AG20443 (cell line): ENCODE data around the gene PRDM2.

Experiments
- DNase-seq: peaks from one replicate; pipeline ENCODE4 v3.0.0; 2012; ENCODE audit warnings: low spot score, mixed read lengths

Gene PRDM2

DNA sequence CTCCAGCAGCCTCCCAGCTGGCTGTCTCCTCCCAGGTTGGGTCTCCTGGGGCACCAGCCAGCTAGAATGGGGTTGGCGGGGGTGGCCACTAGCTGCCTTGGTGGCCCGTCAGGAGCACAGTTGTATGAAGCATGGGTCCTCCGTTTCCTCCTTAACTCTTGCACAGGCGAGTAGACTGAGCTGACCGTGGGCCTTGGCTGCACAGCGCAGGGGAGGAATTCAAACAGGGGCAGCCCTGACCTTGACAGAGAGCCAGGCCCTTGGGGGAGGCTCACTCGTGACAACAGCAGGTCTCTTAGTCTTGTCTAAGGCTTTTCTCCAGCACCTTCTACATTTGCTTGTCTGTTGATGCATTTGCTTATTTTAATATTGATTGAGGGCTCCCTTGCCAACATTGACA, 114.1 kb downstream of the PRDM2 start:
- no peak for DNase-seq

DNA sequence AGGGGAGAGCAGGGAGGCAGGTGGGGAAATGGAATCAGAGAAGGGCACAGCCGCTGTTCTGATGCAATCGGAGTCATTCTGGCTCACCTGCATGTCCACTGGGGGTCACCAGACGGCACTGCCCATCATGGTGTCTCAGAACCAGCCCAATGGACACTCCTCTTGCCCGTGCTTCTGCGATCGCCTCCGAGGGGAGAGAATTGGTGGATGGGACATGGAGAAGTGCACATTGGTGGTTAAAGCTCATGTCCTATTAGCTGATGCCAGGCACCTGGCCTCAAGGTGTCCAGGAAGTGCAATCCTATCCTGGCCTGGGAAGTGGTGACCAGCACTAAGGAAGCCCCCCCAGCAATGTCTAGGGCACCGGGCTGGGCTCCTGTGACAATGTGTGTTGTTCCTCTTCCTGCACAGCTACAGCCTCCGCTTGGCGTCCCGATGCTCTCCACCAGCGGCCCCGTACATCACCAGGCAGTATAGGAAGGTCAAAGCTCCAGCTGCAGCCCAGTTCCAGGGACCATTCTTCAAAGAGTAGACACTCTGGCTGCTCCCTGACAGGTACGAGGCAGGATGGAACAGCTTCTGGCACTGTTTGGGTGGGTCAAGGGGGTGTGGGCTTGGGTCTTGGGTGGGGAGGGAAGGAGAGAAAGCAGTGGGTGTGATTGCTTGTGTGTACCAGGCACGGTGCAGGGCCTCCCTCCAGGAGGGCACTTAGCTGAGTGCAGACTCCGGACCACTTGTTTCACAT, 116.2 kb downstream of the PRDM2 start:
- no peak for DNase-seq

GRCh38 chr1:13817906-13818305, 117.9 kb downstream of the PRDM2 start:
- no peak for DNase-seq

- no peak for DNase-seq
Measured at GRCh38 chr1:13818926-13819325, 118.9 kb downstream of the PRDM2 start.

DNA sequence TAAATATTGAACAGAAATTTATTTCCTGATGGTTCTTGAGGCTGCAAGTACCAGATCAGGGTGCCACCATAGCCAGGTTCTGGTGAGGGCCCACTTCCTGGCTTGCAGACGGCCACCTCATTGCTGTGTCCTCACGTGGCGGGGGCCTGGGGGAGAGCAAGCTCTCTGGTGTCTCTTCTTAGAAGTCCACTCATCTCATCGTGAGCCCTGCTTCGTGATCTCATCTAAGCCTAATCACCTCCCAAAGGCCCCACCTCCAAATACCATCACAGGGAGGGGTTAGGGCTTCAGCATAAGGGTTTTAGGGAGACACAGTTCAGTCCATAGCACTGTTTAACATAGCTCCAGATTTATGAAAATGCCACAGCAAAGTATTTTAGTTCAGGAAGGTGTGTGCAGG, 119.7 kb downstream of the PRDM2 start:
- DNase-seq = no peak

DNA sequence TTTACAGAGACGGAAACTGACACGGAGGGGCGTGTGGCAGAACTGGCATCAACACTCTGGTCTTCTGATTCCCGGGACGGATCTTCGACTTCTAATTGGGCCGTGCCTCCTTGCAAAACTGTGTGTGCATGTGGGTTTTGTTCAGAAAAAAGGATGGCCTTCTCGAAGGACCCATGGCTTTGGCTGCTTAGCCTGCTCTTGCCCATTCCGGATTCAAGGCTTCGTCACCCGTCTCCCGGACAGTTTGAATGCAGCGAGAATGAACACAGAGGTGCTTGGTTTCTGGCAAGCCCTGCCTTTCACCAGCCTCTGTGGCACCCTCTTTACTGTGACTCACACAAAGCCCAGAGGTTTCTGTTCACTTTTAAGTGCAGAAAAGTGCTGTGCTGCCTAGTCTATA, 120.1 kb downstream of the PRDM2 start:
- DNase-seq = no peak

DNA sequence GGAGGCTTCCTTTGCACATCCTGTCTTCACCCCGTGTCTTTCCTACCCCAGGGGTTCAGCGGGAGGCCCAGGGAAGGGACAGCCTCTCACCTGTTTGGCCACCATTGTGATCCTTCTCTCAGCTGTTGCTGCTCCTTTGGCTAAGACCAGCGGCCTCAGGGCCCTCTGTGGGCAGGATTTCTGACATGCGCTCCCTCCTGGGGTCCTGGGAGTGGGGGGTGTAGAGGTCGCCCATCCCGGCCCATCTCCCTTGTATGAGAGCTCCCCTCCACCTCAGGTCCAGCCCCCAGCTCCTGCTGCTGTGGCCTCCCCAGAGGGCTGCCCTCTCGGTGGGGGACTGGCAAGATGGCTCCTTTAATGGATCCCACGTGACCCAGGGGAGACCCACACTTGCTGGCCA, 120.5 kb downstream of the PRDM2 start:
- no peak for DNase-seq

DNA sequence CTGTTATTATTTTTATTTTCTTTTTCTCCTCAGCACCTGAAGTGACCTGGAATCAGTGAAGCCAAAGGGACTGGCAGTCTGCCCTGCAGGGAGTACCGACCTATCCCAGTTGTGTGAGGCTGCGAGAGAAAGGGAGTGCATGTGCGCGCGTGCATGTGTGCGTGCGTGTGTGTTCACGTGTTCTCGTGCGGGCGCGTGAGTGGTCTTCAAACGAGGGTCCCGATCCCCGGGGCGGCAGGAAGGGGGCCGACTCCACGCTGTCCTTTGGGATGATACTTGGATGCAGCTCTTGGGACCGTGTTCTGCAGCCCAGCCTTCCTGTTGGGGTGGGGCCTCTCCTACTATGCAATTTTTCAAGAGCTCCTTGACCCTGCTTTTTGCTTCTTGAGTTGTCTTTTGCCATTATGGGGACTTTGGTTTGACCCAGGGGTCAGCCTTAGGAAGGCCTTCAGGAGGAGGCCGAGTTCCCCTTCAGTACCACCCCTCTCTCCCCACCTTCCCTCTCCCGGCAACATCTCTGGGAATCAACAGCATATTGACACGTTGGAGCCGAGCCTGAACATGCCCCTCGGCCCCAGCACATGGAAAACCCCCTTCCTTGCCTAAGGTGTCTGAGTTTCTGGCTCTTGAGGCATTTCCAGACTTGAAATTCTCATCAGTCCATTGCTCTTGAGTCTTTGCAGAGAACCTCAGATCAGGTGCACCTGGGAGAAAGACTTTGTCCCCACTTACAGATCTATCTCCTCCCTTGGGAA, 123.3 kb downstream of the PRDM2 start:
- DNase-seq = no peak

DNA sequence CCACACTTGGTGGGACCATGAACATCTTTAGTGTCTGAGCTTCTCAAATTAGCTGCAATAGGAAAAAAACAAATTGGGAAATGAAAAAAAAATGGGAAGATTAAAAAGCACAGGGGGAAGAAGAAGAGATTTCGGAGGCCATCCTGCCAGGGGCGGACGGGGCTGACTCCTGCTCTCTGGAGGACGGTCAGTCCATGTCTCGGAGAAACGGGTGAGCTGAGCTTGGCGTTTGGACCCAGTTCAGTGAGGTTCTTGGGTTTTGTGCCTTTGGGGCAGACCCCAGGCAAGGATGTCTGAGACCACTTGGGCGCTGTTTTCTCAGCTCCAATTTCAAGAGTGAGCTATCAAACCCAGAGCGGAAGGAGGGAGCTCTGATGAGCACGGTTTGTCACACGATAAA, 123.9 kb downstream of the PRDM2 start:
- DNase-seq = no peak

- no peak for DNase-seq
Measured at GRCh38 chr1:13824626-13825025, 124.6 kb downstream of the PRDM2 start.

DNA sequence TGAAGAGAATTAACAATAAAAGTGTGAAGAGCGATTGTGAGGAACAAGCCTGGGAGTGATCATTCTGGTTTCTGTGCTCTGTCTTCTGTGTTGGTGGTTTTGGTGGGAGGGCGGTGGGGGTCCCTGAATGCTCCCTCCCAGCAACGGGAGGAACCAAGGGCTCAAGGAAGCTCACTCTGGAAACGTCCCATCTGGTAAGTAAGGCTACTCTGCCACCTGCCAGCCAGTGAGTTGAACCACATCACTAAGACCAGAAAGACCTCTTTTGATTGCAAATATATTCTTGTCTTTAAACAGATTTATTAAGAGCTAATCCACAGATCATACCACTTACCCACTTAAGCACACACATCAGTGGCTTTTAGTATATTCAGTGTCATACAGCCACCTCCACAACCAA, 125.0 kb downstream of the PRDM2 start:
- DNase-seq = no peak

DNA sequence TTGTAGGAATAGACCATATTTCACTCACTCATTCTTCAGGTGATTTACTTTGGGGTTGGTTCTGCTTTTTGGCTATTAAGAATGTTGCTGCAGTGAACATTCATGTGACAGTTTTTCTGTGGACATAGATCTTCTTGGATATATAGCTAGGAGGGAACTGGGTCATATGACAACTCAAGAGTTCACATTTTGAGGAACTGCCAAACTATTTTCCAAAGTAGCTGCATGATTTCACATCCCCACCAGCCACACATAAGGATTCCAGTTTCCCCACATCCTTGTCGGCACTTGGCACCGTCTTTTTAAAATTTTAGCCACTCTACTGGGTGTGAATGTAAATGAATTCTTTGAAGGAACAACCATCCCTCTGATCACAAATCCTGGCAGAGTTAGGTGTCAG, 126.0 kb downstream of the PRDM2 start:
- no peak for DNase-seq

- DNase-seq = no peak
Measured at GRCh38 chr1:13826591-13826990, 126.6 kb downstream of the PRDM2 start.

GRCh38 chr1:13828454-13829151, 128.6 kb downstream of the PRDM2 start:
- peak; percentile 39 for DNase-seq

DNA sequence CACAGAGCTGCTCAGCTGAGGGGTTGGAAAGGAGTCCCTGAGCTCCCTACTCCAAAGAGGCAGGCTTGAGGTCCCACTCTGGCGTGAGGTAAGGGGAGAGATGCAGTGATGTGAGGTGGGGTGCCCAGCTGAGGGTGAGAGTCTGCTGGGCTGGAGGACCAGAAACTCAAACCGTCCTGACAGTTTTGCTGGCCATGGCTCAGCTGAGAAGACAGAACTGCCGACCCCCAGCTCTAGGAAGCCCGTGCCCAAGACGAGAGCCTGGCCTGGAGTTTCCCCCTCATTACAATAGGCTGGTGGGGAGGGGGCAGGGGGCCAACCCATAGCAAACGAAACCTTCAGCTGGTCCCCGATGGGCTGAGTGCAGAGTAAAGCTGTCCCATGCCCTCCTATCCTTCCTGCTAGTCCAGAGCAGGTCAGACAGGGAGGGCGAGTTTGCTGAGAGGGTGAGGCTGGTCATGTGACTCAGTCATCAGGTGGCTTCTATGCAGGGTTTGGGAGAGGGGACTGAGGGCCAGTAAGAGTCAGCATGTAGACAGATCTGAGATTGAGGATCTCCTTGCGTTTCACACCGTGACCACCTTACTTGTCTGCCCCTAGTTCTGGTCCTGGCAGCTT, 129.3 kb downstream of the PRDM2 start:
- peak; percentile 7 for DNase-seq

DNA sequence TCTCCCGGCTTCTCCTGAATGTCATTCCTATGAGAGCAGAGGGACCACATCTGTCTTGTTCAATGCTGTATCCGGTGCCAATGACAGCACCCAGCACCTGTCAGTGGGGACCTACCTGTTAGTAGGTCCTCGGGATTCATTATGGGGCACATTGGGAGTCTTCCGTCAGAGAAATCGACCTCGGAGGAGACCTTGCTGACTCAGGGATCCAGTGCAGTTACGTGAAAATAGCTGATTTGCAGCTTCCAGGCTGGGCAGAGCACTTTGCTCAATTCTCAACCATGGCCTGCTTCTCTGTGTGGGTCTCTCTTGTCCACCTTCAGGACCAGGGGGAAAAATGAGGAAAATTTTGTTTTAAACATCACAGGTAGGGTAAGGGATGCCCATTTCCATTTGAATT, 130.2 kb downstream of the PRDM2 start:
- peak; percentile 2 for DNase-seq

GRCh38 chr1:13830616-13831280, 130.8 kb downstream of the PRDM2 start:
- peak; percentile 11 for DNase-seq

- DNase-seq = no peak
Measured at GRCh38 chr1:13832100-13832499, 132.1 kb downstream of the PRDM2 start.

- no peak for DNase-seq
Measured at GRCh38 chr1:13832536-13832935, 132.5 kb downstream of the PRDM2 start.

GRCh38 chr1:13836136-13836535, 136.1 kb downstream of the PRDM2 start:
- no peak for DNase-seq

GRCh38 chr1:13836631-13837030, 136.6 kb downstream of the PRDM2 start:
- DNase-seq = no peak

DNA sequence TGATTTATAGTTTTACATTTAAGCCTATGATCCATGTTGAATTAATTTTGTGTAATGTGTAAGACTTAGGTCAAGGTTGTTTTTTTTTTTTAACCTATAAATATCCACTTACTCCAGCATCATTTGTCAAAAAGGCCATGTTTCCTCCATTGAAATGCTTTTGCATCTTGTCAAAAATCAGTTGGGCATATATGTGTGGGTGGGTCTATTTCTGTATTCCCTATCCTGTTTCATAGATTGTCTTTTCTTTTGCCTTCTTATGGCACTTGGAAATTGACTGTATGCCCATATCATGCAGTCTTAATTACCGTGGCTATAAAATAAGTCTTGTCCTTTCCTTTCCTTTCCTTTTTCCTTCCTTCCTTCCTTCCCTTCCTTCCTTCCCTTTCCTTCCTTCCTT, 138.2 kb downstream of the PRDM2 start:
- DNase-seq = no peak
